ENCODE data around the gene UBQLN2.
"Not testable (repeated sequence)": the region's sequence is repeated elsewhere in the genome, so short reads cannot be mapped to it uniquely, and the experiment has no call there.

UBQLN2 gene

GRCh38 chrX:56563231-56564161 lies at the start of gene UBQLN2:
UBQLN2 (plus strand) TSS chrX:56563627; CDS start chrX:56563874, 247 bp downstream.
- peak; percentile 33 for DNase-seq (ENCODE audit: low read depth, low spot score)

DNA sequence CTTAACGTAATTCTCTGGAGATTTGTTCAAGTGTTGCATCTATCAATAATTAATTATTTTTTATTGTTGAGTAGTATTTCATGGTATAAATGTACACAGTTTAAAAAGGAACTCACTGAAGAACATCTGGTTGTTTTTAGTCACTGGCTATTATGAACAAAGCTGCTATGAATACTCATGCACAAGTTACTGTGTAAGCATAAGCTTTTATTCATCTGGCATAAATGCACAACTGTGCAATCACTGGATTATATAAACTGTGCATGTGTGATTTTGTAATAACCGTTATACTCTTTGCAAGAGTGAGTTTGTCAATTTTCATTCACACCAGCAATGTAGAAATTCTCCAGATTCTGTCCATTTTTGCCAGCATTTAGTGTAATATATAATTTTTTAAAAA lies 43.8 kb upstream of the UBQLN2 start:
- no peak for DNase-seq (ENCODE audit: low read depth, low spot score)

- DNase-seq (ENCODE audit: low read depth, low spot score), result not testable (repeated sequence)
Observed at GRCh38 chrX:56529482-56530007, 33.9 kb upstream of the UBQLN2 start.

DNA sequence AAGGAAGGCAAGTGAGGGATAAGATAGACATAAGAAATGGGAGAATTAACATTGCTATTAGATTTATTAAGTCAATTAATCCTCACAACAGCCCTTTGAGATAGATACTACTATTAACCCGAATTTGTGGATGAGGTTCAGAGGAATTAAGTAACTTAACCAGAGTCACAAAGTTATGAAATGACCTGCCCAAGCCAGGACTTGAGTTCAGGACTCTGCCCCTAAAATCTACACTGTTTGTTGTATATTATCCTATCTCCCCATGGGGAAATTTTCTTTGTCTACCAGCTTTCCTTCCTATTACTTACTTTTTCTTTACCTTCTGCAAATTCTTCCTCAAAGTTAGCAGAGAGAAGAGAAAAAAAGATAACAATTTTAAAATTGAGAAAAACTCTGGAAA lies 33.4 kb upstream of the UBQLN2 start:
- DNase-seq (ENCODE audit: low read depth, low spot score), result no peak

- no peak for DNase-seq (ENCODE audit: low read depth, low spot score)
Observed at GRCh38 chrX:56550667-56551066, 12.8 kb upstream of the UBQLN2 start.

DNA sequence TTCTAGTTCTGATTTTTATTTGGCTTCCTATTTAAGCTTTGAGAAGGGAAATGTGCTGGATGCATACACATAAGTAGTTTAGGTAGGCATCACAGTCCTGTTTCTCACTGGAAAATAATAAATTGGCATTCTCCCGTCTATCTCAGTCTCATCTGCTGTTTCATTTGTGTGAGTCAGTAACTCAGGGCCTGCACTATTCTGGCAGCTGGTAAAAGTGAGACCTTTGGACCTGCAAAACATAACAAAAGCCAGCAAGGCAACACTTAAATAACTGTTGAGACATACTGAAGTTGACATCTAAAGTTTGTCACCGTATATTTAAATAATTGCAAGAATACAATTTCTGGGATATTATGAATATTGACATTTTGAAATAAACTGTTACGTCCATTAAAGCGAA lies 8.6 kb upstream of the UBQLN2 start:
- DNase-seq (ENCODE audit: low read depth, low spot score), result no peak

DNA sequence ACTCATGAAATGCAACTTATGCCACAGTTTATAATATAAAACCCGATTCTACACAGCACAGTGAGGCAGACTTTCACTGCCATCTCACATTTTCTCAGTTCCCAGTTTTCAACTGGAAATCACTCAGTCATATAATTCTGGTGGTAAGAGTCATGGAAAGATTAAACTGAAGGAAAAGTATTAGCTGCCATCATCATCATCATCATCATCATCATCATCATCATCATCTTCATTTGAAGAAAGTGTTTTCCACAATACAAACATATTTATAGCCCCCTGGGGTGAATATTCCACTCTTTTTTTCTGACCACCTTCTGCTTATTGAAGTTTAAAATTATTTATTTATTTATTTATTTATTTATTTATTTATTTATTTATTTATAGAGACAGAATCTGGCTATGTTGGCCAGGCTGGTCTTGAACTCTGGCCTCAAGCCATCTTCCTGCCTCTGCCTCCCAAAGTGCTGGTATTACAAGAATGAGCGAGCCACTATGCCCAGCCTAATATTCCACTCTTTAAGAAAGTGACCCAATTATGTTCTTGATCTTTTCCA lies 6.0 kb upstream of the UBQLN2 start:
- DNase-seq (ENCODE audit: low read depth, low spot score), result no peak

DNA sequence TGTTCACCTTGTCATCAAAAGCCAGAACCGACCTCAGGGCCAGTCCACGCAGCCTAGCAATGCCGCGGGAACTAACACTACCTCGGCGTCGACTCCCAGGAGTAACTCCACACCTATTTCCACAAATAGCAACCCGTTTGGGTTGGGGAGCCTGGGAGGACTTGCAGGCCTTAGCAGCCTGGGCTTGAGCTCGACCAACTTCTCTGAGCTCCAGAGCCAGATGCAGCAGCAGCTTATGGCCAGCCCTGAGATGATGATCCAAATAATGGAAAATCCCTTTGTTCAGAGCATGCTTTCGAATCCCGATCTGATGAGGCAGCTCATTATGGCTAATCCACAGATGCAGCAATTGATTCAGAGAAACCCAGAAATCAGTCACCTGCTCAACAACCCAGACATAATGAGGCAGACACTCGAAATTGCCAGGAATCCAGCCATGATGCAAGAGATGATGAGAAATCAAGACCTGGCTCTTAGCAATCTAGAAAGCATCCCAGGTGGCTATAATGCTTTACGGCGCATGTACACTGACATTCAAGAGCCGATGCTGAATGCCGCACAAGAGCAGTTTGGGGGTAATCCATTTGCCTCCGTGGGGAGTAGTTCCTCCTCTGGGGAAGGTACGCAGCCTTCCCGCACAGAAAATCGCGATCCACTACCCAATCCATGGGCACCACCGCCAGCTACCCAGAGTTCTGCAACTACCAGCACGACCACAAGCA lies 898 bp downstream of the UBQLN2 start:
- DNase-seq (ENCODE audit: low read depth, low spot score), result no peak

DNA sequence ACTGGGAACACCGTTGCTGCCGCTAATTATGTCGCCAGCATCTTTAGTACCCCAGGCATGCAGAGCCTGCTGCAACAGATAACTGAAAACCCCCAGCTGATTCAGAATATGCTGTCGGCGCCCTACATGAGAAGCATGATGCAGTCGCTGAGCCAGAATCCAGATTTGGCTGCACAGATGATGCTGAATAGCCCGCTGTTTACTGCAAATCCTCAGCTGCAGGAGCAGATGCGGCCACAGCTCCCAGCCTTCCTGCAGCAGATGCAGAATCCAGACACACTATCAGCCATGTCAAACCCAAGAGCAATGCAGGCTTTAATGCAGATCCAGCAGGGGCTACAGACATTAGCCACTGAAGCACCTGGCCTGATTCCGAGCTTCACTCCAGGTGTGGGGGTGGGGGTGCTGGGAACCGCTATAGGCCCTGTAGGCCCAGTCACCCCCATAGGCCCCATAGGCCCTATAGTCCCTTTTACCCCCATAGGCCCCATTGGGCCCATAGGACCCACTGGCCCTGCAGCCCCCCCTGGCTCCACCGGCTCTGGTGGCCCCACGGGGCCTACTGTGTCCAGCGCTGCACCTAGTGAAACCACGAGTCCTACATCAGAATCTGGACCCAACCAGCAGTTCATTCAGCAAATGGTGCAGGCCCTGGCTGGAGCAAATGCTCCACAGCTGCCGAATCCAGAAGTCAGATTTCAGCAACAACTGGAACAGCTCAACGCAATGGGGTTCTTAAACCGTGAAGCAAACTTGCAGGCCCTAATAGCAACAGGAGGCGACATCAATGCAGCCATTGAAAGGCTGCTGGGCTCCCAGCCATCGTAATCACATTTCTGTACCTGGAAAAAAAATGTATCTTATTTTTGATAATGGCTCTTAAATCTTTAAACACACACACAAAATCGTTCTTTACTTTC lies 1.8 kb downstream of the UBQLN2 start:
- DNase-seq (ENCODE audit: low read depth, low spot score), result no peak

DNA sequence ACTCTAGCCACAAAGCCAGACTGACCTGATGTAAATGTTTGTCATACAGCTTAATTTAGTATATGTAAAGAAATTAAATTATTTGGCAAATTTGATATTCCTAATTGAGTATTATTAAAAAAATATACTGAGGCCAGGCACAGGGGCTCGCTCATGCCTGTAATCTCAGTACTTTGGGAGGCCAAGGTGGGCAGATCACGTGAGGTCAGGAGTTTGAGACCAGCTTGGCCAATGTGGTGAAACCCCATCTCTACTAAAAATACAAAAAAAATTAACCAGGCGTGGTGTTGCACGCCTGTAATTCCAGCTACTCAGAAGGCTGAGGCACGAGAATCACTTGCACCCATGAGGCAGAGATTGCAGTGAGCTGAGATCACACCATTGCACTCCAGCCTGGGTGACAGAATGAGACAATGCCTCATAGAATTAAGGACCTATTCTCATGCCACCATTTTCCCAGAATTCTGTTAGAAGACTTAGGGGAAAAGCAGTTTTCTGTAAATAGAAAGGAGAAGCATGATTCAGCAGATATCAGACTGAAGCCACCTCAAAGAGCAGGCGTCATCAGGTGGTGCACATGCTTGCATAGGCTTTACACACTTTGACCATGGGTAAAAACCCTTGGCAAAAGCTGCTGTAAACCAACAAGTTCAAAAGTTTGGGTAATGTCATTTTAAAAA lies 6.1 kb downstream of the UBQLN2 start:
- DNase-seq (ENCODE audit: low read depth, low spot score), result no peak

DNA sequence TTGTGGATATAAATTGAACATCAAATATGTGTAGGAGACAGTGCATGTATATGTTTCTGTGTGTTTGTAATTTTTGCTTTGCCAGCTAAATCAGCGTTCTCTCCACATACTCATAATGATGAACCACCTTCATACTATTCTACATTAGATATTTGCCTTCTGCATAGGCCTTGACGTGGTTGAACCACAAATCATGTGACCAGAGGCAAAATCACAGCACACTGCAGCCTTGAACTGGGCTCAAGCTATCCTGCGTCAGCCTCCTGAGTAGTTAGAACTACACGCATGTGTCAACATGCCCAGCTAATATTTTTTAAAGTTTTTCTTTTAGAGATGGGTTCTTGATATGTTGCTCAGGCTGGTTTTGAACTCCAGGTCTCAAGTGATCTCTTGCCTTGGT lies 9.5 kb downstream of the UBQLN2 start:
- DNase-seq (ENCODE audit: low read depth, low spot score), result no peak

- DNase-seq (ENCODE audit: low read depth, low spot score), result no peak
Observed at GRCh38 chrX:56574861-56575260, 11.4 kb downstream of the UBQLN2 start.

- DNase-seq (ENCODE audit: low read depth, low spot score), result no peak
Observed at GRCh38 chrX:56576721-56577120, 13.3 kb downstream of the UBQLN2 start.

DNA sequence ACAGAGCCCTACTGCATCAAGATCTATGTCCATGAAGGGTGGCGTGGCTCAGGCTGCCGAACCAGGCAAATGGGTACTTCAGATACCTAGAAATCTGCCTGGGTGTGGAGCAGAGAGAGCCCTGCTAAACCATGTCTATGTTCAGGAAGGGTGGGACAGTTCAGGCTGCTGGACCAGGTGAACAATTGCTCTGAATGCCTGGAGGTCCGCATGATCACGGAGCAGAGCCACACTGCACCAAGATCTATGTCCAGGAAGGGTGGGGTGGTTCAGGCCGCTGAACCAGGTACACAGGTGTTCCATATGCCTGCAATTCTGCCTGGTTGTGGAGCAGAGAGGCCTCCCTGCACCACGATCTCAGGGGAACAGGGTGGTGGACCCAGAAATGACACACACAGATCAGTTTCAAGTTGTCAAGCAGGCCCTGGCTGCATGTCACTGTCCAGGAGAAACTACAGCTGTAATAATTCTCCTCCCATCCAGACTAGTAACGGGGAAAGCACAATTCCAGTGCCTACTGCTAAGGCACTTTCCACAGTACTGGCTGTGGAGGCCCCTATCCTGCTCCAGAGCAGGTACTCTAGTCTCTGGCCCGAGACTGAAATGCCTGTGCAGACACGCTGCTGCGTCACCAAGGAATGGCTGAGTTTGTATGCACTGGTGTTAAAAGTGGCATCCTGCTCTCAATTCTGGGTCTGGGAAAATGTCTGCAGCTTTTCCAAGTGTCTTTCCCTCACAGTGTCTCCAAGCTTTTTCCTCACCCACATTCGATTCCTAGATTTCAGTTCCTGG lies 25.2 kb downstream of the UBQLN2 start:
- no peak for DNase-seq (ENCODE audit: low read depth, low spot score)

GRCh38 chrX:56591830-56592229 lies 28.4 kb downstream of the UBQLN2 start:
- not testable (repeated sequence) for DNase-seq (ENCODE audit: low read depth, low spot score)

DNA sequence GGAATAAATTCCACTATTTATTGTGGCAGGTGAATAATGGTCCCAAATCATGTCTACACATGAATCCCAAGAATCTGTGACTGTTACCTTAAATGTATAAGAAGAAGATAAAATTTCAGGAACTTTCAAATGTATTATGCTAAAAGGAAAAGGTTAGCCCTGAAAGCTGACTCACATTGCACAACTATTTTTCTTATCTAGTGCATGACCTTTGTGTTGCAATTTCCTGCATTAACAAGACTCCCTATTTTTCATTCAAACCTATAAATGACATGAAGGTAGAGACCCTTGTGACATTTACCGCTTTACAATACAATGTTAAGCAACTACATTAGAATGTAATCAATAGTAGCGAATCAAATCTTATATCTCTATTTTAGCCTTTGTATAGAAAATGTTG lies 36.7 kb downstream of the UBQLN2 start:
- DNase-seq (ENCODE audit: low read depth, low spot score), result no peak

DNA sequence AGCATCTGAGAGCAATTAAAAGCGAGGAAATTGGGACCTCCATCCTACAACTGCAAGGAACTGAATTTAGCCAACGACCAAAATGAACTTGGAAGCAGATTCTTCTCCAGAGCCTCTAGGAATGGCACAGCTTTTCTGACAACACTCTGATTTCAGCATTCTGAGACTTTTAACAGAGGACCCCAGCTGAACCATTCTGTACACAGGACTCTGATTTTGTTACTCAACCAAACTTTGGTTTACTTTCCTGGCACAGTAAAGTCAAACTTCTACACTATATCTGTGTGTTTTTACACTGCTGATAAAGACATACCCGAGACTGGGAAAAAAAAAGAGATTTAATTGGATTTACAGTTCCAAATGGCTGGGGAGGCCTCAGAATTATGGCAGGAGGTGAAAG lies 37.6 kb downstream of the UBQLN2 start:
- no peak for DNase-seq (ENCODE audit: low read depth, low spot score)

DNA sequence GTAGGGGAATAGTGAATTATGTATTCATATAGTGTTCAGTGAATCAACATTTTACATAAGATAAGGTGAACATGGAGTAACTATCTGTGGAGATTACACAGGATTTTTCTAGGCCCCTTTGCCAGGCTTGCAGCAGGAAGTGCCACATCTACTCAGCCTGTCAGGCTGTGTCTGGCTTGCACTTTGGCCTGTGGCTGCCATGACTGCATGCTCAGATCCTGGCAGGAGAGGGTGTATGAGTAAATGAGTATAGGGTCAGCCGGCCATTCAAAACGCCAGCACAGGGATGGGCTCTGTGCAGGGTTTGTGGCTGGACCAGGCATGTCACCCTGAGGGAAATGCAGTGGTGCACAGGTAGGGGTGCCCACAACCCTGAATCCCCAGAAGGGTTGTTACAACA lies 51.9 kb downstream of the UBQLN2 start:
- DNase-seq (ENCODE audit: low read depth, low spot score), result no peak
